ENCODE measurements around the gene CDH1. TPM values are rescaled to one million over a fixed set of nuclear protein-coding genes. Genes with fewer than 3 reads are reported as not detected.

The CDH1 gene
- total and polyA plus RNA-seq, 12 donors = 0.01 to 0.82 (median 0.34) TPM; not detected in 7

- ATAC-seq (no peak), DNase-seq (no peak)
- H3K9me3 ChIP-seq = no peaks in the 10 kb centered on the region
- H3K4me3 ChIP-seq = no peak overlapping the region
- H3K27ac ChIP-seq = no peak overlapping the region
- no peaks in the 10 kb centered on the region for H3K36me3 ChIP-seq
- H3K4me1 ChIP-seq = peaks cover 0 to 4% (median 3%) of the 10 kb centered on the region in 9 donors
- peaks cover 14 to 83% (median 54%) of the 10 kb centered on the region in 7 donors for H3K27me3 ChIP-seq
- no peak for TF ChIP-seq CTCF (IDR thresholded peaks at IDR 0.05)
- 21 to 25% methylated on average over 8 of the region's 8 CpGs for WGBS, 2 donors
- intact Hi-C loops (cut with DNase I) = no loop called here
Observed at GRCh38 chr16:68732042-68732680, 4.9 kb upstream of the CDH1 start.

- Histone ChIP-seq H3K36me3 (no peaks in the 10 kb centered on the region), H3K9me3 (no peaks in the 10 kb centered on the region), H3K4me1 (peaks cover 0 to 10% (median 9%) of the 10 kb centered on the region in 9 donors), H3K27me3 (peaks cover 21 to 86% (median 54%) of the 10 kb centered on the region in 7 donors), H3K27ac (no peak overlapping the region), H3K4me3 (no peak overlapping the region)
- intact Hi-C loops (cut with DNase I) = no loop called here
- DNase-seq = no peak
- no peak for ATAC-seq
- 46 to 48% methylated on average over 4 of the region's 4 CpGs for WGBS, 2 donors
- no peak for TF ChIP-seq CTCF (IDR thresholded peaks at IDR 0.05)
Observed at GRCh38 chr16:68732741-68733399, 4.2 kb upstream of the CDH1 start.

- Histone ChIP-seq H3K4me1 (peaks cover 0 to 14% (median 13%) of the 10 kb centered on the region in 9 donors), H3K9me3 (no peaks in the 10 kb centered on the region), H3K27ac (no peak overlapping the region), H3K4me3 (no peak overlapping the region), H3K36me3 (no peaks in the 10 kb centered on the region), H3K27me3 (peaks cover 26 to 86% (median 57%) of the 10 kb centered on the region in 7 donors)
- no peak for ATAC-seq
- no peak for TF ChIP-seq CTCF (IDR thresholded peaks at IDR 0.05)
- intact Hi-C loops (cut with DNase I) = no loop called here
- 94 to 96% methylated on average over 9 of the region's 9 CpGs for WGBS, 2 donors
- no peak for DNase-seq
Observed at GRCh38 chr16:68733570-68733969, 3.5 kb upstream of the CDH1 start.

- intact Hi-C loops (cut with DNase I) = no loop called here
- WGBS, 2 donors = 95 to 96% methylated on average over 2 of the region's 2 CpGs
Observed at GRCh38 chr16:68734782-68735181, 2.3 kb upstream of the CDH1 start.

More at GRCh38 chr16:68734782-68735181, 2.3 kb upstream of the CDH1 start:
- Histone ChIP-seq H3K4me3 (no peak overlapping the region), H3K36me3 (no peaks in the 10 kb centered on the region), H3K4me1 (peaks cover 0 to 14% (median 13%) of the 10 kb centered on the region in 9 donors), H3K9me3 (no peaks in the 10 kb centered on the region), H3K27me3 (peaks cover 26 to 82% (median 61%) of the 10 kb centered on the region in 7 donors), H3K27ac (no peak overlapping the region)
- DNase-seq (no peak), ATAC-seq (no peak)
- no peak for TF ChIP-seq CTCF (IDR thresholded peaks at IDR 0.05)

Data from heart right ventricle (tissue), 16 donors.